Stimulated activated naive CD8-positive, alpha-beta T cell treated with anti-CD3 and anti-CD28 coated beads, Interleukin-15, Interleukin-2, amounts not matched to agents 100 ng/mL and 50 ng/mL, for 24 hours (primary cell): ENCODE data around the gene SLCO6A1.

Experiments used
- H3K27ac Mint-ChIP-seq: one replicate; pipeline ENCODE4 v1.8.0; 2021; ENCODE audit warnings: mild to moderate bottlenecking, mixed read lengths
- H3K27me3 Mint-ChIP-seq: one replicate; pipeline ENCODE4 v1.8.0; 2021; ENCODE audit warnings: mixed read lengths
- H3K36me3 Mint-ChIP-seq: one replicate; pipeline ENCODE4 v1.8.0; 2021; ENCODE audit warnings: low read depth, mixed read lengths
- H3K4me1 Mint-ChIP-seq: one replicate; pipeline ENCODE4 v1.8.0; 2021; ENCODE audit warnings: low read depth, mixed read lengths
- H3K4me3 Mint-ChIP-seq: one replicate; pipeline ENCODE4 v1.8.0; 2021; ENCODE audit warnings: mild to moderate bottlenecking, mixed read lengths
- H3K9me3 Mint-ChIP-seq: one replicate; pipeline ENCODE4 v1.8.0; 2021; ENCODE audit warnings: mixed read lengths

The SLCO6A1 gene

GRCh38 chr5:102498271-102499034 is at the start of gene SLCO6A1:
Gene SLCO6A1 (minus strand): TSS chr5:102499001. CDS start chr5:102498844, 157 bp downstream.
- Mint-ChIP-seq H3K36me3 (no peaks in the 10 kb centered on the region), H3K4me1 (no peaks in the 10 kb centered on the region), H3K4me3 (no peak within 1 kb of the TSS), H3K9me3 (no peaks in the 10 kb centered on the region), H3K27me3 (no peaks in the 10 kb centered on the region), H3K27ac (no peak within 1 kb of the TSS)

GRCh38 chr5:102547141-102548035 is 48.6 kb upstream of the SLCO6A1 start:
- H3K36me3 Mint-ChIP-seq = no peaks in the 10 kb centered on the region
- no peak overlapping the region for H3K27ac Mint-ChIP-seq
- H3K4me3 Mint-ChIP-seq = no peak overlapping the region
- H3K4me1 Mint-ChIP-seq = no peaks in the 10 kb centered on the region
- H3K27me3 Mint-ChIP-seq = no peaks in the 10 kb centered on the region
- peaks cover 9% of the 10 kb centered on the region for H3K9me3 Mint-ChIP-seq

- no peak overlapping the region for H3K4me3 Mint-ChIP-seq
- H3K4me1 Mint-ChIP-seq = no peaks in the 10 kb centered on the region
- H3K27me3 Mint-ChIP-seq = no peaks in the 10 kb centered on the region
- no peak overlapping the region for H3K27ac Mint-ChIP-seq
- no peaks in the 10 kb centered on the region for H3K36me3 Mint-ChIP-seq
- H3K9me3 Mint-ChIP-seq = peaks cover 7% of the 10 kb centered on the region
These were observed 46.4 kb upstream of the SLCO6A1 start for GRCh38 chr5:102545175-102545574.

- no peaks in the 10 kb centered on the region for H3K27me3 Mint-ChIP-seq
- H3K27ac Mint-ChIP-seq = no peak overlapping the region
- no peaks in the 10 kb centered on the region for H3K36me3 Mint-ChIP-seq
- H3K4me1 Mint-ChIP-seq = no peaks in the 10 kb centered on the region
- H3K9me3 Mint-ChIP-seq = no peaks in the 10 kb centered on the region
- H3K4me3 Mint-ChIP-seq = no peak overlapping the region
These were observed 43.3 kb upstream of the SLCO6A1 start for GRCh38 chr5:102542057-102542456.

- no peaks in the 10 kb centered on the region for H3K27me3 Mint-ChIP-seq
- H3K4me1 Mint-ChIP-seq = no peaks in the 10 kb centered on the region
- no peak overlapping the region for H3K4me3 Mint-ChIP-seq
- no peaks in the 10 kb centered on the region for H3K36me3 Mint-ChIP-seq
- H3K27ac Mint-ChIP-seq = no peak overlapping the region
- no peaks in the 10 kb centered on the region for H3K9me3 Mint-ChIP-seq
These were observed 41.4 kb upstream of the SLCO6A1 start for GRCh38 chr5:102539996-102540728.

- Mint-ChIP-seq H3K36me3 (no peaks in the 10 kb centered on the region), H3K4me3 (no peak overlapping the region), H3K9me3 (no peaks in the 10 kb centered on the region), H3K27me3 (peaks cover 2% of the 10 kb centered on the region), H3K27ac (no peak overlapping the region), H3K4me1 (no peaks in the 10 kb centered on the region)
These were observed 40.8 kb upstream of the SLCO6A1 start for GRCh38 chr5:102539562-102539961.

- H3K27ac Mint-ChIP-seq = no peak overlapping the region
- no peaks in the 10 kb centered on the region for H3K4me1 Mint-ChIP-seq
- H3K9me3 Mint-ChIP-seq = no peaks in the 10 kb centered on the region
- H3K4me3 Mint-ChIP-seq = no peak overlapping the region
- peaks cover 6% of the 10 kb centered on the region for H3K27me3 Mint-ChIP-seq
- H3K36me3 Mint-ChIP-seq = no peaks in the 10 kb centered on the region
These were observed 38.2 kb upstream of the SLCO6A1 start for GRCh38 chr5:102537011-102537410.

- no peak overlapping the region for H3K4me3 Mint-ChIP-seq
- no peaks in the 10 kb centered on the region for H3K36me3 Mint-ChIP-seq
- no peaks in the 10 kb centered on the region for H3K4me1 Mint-ChIP-seq
- no peaks in the 10 kb centered on the region for H3K9me3 Mint-ChIP-seq
- H3K27me3 Mint-ChIP-seq = peaks cover 6% of the 10 kb centered on the region
- no peak overlapping the region for H3K27ac Mint-ChIP-seq
These were observed 37.6 kb upstream of the SLCO6A1 start for GRCh38 chr5:102536323-102536928.

- no peak overlapping the region for H3K4me3 Mint-ChIP-seq
- H3K36me3 Mint-ChIP-seq = no peaks in the 10 kb centered on the region
- H3K9me3 Mint-ChIP-seq = no peaks in the 10 kb centered on the region
- H3K27ac Mint-ChIP-seq = no peak overlapping the region
- no peaks in the 10 kb centered on the region for H3K4me1 Mint-ChIP-seq
- H3K27me3 Mint-ChIP-seq = peaks cover 14% of the 10 kb centered on the region
These were observed 33.3 kb upstream of the SLCO6A1 start for GRCh38 chr5:102532123-102532522.

- H3K9me3 Mint-ChIP-seq = no peaks in the 10 kb centered on the region
- H3K36me3 Mint-ChIP-seq = no peaks in the 10 kb centered on the region
- H3K27me3 Mint-ChIP-seq = peaks cover 14% of the 10 kb centered on the region
- H3K4me1 Mint-ChIP-seq = no peaks in the 10 kb centered on the region
- no peak overlapping the region for H3K27ac Mint-ChIP-seq
- no peak overlapping the region for H3K4me3 Mint-ChIP-seq
These were observed 32.7 kb upstream of the SLCO6A1 start for GRCh38 chr5:102531506-102531905.

- Mint-ChIP-seq H3K27ac (no peak overlapping the region), H3K9me3 (no peaks in the 10 kb centered on the region), H3K36me3 (no peaks in the 10 kb centered on the region), H3K4me3 (no peak overlapping the region), H3K27me3 (peaks cover 11% of the 10 kb centered on the region), H3K4me1 (no peaks in the 10 kb centered on the region)
These were observed 30.6 kb upstream of the SLCO6A1 start for GRCh38 chr5:102529447-102529846.

- Mint-ChIP-seq H3K4me1 (no peaks in the 10 kb centered on the region), H3K27me3 (peaks cover 11% of the 10 kb centered on the region), H3K36me3 (no peaks in the 10 kb centered on the region), H3K4me3 (no peak overlapping the region), H3K9me3 (no peaks in the 10 kb centered on the region), H3K27ac (no peak overlapping the region)
These were observed 30.2 kb upstream of the SLCO6A1 start for GRCh38 chr5:102529031-102529430.

- peaks cover 11% of the 10 kb centered on the region for H3K27me3 Mint-ChIP-seq
- H3K4me1 Mint-ChIP-seq = no peaks in the 10 kb centered on the region
- H3K36me3 Mint-ChIP-seq = no peaks in the 10 kb centered on the region
These were observed 29.8 kb upstream of the SLCO6A1 start for GRCh38 chr5:102528600-102528999.

GRCh38 chr5:102527547-102527946 is 28.7 kb upstream of the SLCO6A1 start:
- Mint-ChIP-seq H3K4me3 (no peak overlapping the region), H3K9me3 (no peaks in the 10 kb centered on the region), H3K36me3 (no peaks in the 10 kb centered on the region), H3K27ac (no peak overlapping the region), H3K4me1 (peaks cover 5% of the 10 kb centered on the region), H3K27me3 (peaks cover 11% of the 10 kb centered on the region)

More at GRCh38 chr5:102528600-102528999, 29.8 kb upstream of the SLCO6A1 start:
- Mint-ChIP-seq H3K4me3 (no peak overlapping the region), H3K9me3 (no peaks in the 10 kb centered on the region), H3K27ac (no peak overlapping the region)
